Immature natural killer cell (primary cell): ENCODE results near the gene LMX1B. TPM values are rescaled to one million over a fixed set of nuclear protein-coding genes. Genes with fewer than 3 reads are reported as not detected.

Experiments used
- DNase-seq, 3 donors: peaks; one replicate each; pipeline ENCODE4 v3.0.0; 2022; ENCODE audit warnings: mixed read lengths in 1 of 3
- H3K27ac Mint-ChIP-seq, 6 donors: one replicate each; pipeline ENCODE4 v1.8.0; 2020; ENCODE audit warnings: mixed read lengths in 6 of 6, mild to moderate bottlenecking in 5 of 6, inconsistent platforms in 4 of 6, moderate library complexity in 3 of 6
- H3K27me3 Mint-ChIP-seq, 3 donors: one replicate each; pipeline ENCODE4 v1.8.0; 2020 to 2021; ENCODE audit warnings: low read depth in 3 of 3, mild to moderate bottlenecking in 3 of 3, mixed read lengths in 3 of 3, moderate library complexity in 3 of 3, inconsistent platforms in 1 of 3
- H3K36me3 Mint-ChIP-seq, 3 donors: one replicate each; pipeline ENCODE4 v1.8.0; 2020; ENCODE audit warnings: mixed read lengths in 3 of 3, inconsistent platforms in 2 of 3, mild to moderate bottlenecking in 2 of 3
- H3K4me1 Mint-ChIP-seq, 2 donors: one replicate each; pipeline ENCODE4 v1.8.0; 2020; ENCODE audit warnings: inconsistent platforms in 2 of 2, mild to moderate bottlenecking in 2 of 2, mixed read lengths in 2 of 2, moderate library complexity in 1 of 2
- H3K4me3 Mint-ChIP-seq, 5 donors: one replicate each; pipeline ENCODE4 v1.8.0; 2020; ENCODE audit warnings: mild to moderate bottlenecking in 5 of 5, mixed read lengths in 5 of 5, inconsistent platforms in 3 of 5, moderate library complexity in 3 of 5
- H3K9me3 Mint-ChIP-seq, 6 donors: one replicate each; pipeline ENCODE4 v1.8.0; 2020; ENCODE audit warnings: mild to moderate bottlenecking in 6 of 6, mixed read lengths in 6 of 6, inconsistent platforms in 4 of 6, moderate library complexity in 3 of 6
- polyA plus RNA-seq, 3 donors: library from polyadenylated mRNA; unstranded; fragments of 300-500 nt; fragmentation: Illumina TruSeq; gene quantifications; one replicate each; pipeline ENCODE4 v1.2.3, GENCODE V29; 2021

The LMX1B gene
- polyA plus RNA-seq, 3 donors from 2014 or later: not detected

DNA sequence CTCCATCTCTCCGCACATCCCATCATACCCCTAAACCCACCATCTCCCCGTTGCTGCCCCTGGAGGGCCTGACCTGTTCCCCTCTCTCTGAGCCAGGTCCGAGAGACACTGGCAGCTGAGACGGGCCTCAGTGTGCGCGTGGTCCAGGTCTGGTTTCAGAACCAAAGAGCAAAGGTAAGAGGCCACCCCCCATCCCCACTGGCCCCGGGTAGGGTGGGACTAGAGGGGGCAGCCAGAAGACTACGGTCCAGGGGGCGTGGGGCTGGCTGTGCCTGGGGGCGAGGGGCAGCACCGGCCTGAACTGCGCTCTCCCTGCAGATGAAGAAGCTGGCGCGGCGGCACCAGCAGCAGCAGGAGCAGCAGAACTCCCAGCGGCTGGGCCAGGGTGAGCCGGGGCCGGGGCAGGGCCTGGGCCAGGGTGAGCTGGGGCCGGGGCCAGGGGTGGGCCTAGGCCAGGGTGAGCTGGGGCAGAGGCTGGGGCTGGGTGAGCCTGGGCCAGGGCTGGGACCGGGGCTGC lies 79.8 kb downstream of the LMX1B start:
- Mint-ChIP-seq H3K27ac (no peak overlapping the region), H3K27me3 (peaks cover 9 to 11% (median 10%) of the 10 kb centered on the region in 3 donors), H3K9me3 (no peaks in the 10 kb centered on the region), H3K4me3 (no peak overlapping the region), H3K4me1 (peaks cover 0 to 2% of the 10 kb centered on the region in 2 donors), H3K36me3 (no peaks in the 10 kb centered on the region)
- DNase-seq: no peak

DNA sequence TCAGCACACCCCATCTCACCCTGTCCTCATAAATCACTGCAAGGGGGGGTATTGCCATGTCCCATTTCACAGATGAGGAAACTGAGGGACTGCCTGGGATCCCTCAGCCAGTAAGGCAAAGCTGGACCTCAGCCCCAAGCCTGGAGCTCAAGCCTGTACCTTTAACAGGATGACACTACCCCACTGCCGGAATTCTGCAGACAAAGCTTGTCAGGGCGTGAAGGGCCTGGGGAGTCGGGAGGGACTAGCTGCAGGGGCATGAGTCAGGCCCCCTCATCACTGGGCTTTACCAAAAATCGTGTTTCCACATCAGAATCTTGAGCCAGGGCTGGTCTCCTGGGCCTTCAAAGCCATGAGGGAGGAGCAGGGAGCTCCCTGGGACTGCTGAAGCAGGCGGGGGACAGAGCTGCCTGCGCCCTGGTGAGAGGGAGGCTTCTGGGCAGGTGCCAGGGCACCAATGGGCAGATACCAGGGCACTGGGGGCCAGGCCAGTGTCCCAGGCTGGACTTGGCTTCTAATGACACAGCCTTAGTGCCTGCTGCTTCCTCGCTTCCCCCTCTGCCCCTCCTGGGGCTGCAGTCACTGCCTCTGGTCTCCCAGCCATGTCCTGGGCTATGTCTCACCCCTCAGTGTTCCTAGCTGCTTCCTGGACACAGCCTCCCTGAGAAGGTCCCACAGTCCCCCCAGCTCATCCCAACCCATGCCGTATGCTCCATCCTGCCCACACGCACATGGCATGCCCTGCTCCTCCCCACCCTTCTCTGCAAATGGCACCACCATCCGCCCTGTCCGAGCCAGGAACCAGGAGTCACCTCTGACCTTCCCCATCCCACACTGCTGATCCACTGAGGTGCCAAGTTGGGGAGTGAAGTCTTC lies 80.7 kb downstream of the LMX1B start:
- Mint-ChIP-seq H3K4me1 (peaks cover 0 to 2% of the 10 kb centered on the region in 2 donors), H3K27me3 (peaks cover 5 to 11% (median 9%) of the 10 kb centered on the region in 3 donors), H3K36me3 (no peaks in the 10 kb centered on the region), H3K4me3 (no peak overlapping the region), H3K9me3 (no peaks in the 10 kb centered on the region), H3K27ac (no peak overlapping the region)
- no peak for DNase-seq

- H3K36me3 Mint-ChIP-seq: no peaks in the 10 kb centered on the region
- H3K27ac Mint-ChIP-seq: no peak overlapping the region
- DNase-seq: no peak
- no peak overlapping the region for H3K4me3 Mint-ChIP-seq
- no peaks in the 10 kb centered on the region for H3K9me3 Mint-ChIP-seq
- H3K4me1 Mint-ChIP-seq: peaks cover 0 to 2% of the 10 kb centered on the region in 2 donors
- H3K27me3 Mint-ChIP-seq: peaks cover 4 to 9% (median 6%) of the 10 kb centered on the region in 3 donors
Measured at GRCh38 chr9:126695186-126695585, 81.5 kb downstream of the LMX1B start.

GRCh38 chr9:126695701-126696400 lies 82.1 kb downstream of the LMX1B start:
- H3K27ac Mint-ChIP-seq: no peak overlapping the region
- peaks cover 2 to 8% (median 4%) of the 10 kb centered on the region in 3 donors for H3K27me3 Mint-ChIP-seq

GRCh38 chr9:126696401-126697145 lies 82.8 kb downstream of the LMX1B start:
- Mint-ChIP-seq H3K27me3 (peaks cover 4 to 6% (median 6%) of the 10 kb centered on the region in 3 donors), H3K4me1 (peaks cover 0 to 2% of the 10 kb centered on the region in 2 donors), H3K4me3 (no peak overlapping the region), H3K9me3 (no peaks in the 10 kb centered on the region), H3K27ac (no peak overlapping the region), H3K36me3 (no peaks in the 10 kb centered on the region)
- no peak for DNase-seq

More at GRCh38 chr9:126695701-126696400, 82.1 kb downstream of the LMX1B start:
- Mint-ChIP-seq H3K4me1 (peaks cover 0 to 2% of the 10 kb centered on the region in 2 donors), H3K4me3 (no peak overlapping the region), H3K9me3 (no peaks in the 10 kb centered on the region), H3K36me3 (no peaks in the 10 kb centered on the region)
- no peak for DNase-seq

GRCh38 chr9:126697330-126697729 lies 83.6 kb downstream of the LMX1B start:
- no peak overlapping the region for H3K4me3 Mint-ChIP-seq
- no peak for DNase-seq
- H3K4me1 Mint-ChIP-seq: peaks cover 0 to 2% of the 10 kb centered on the region in 2 donors
- peaks cover 4 to 7% (median 6%) of the 10 kb centered on the region in 3 donors for H3K27me3 Mint-ChIP-seq
- no peaks in the 10 kb centered on the region for H3K36me3 Mint-ChIP-seq
- H3K9me3 Mint-ChIP-seq: no peaks in the 10 kb centered on the region
- H3K27ac Mint-ChIP-seq: no peak overlapping the region

DNA sequence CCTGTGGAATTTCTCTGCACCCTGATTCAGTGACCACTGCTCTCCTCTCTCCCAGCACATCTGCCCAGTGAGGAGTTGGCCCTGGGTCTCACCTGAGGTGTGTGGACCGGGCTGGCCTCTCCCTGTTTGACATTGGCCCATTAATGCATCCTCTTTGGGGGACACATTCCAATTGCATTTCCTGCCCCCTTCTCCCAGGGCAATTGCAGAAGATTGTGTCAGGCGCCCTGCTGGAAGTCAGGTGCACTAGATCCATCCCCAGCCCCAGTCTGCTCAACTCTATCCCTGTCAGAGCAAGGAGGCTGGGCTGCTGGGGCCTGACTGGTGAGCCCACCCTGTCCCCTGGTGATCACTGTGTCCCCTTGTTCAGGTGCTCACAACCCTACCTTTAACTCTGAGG lies 84.5 kb downstream of the LMX1B start:
- H3K27me3 Mint-ChIP-seq: peaks cover 4 to 9% (median 8%) of the 10 kb centered on the region in 3 donors

GRCh38 chr9:126698756-126699155 lies 85.0 kb downstream of the LMX1B start:
- no peak for DNase-seq
- Mint-ChIP-seq H3K4me1 (peaks cover 0 to 2% of the 10 kb centered on the region in 2 donors), H3K9me3 (no peaks in the 10 kb centered on the region), H3K27me3 (peaks cover 5 to 8% (median 8%) of the 10 kb centered on the region in 3 donors), H3K4me3 (no peak overlapping the region), H3K36me3 (no peaks in the 10 kb centered on the region), H3K27ac (no peak overlapping the region)

More for the DNA sequence above, 84.5 kb downstream of the LMX1B start:
- Mint-ChIP-seq H3K9me3 (no peaks in the 10 kb centered on the region), H3K4me1 (peaks cover 0 to 2% of the 10 kb centered on the region in 2 donors), H3K36me3 (no peaks in the 10 kb centered on the region), H3K27ac (no peak overlapping the region), H3K4me3 (no peak overlapping the region)
- no peak for DNase-seq

GRCh38 chr9:126699401-126699881 lies 85.7 kb downstream of the LMX1B start:
- H3K36me3 Mint-ChIP-seq: no peaks in the 10 kb centered on the region
- peaks cover 0 to 2% of the 10 kb centered on the region in 2 donors for H3K4me1 Mint-ChIP-seq
- H3K9me3 Mint-ChIP-seq: no peaks in the 10 kb centered on the region
- DNase-seq: no peak
- H3K4me3 Mint-ChIP-seq: no peak overlapping the region
- H3K27me3 Mint-ChIP-seq: peaks cover 8 to 11% (median 9%) of the 10 kb centered on the region in 3 donors
- H3K27ac Mint-ChIP-seq: no peak overlapping the region

DNA sequence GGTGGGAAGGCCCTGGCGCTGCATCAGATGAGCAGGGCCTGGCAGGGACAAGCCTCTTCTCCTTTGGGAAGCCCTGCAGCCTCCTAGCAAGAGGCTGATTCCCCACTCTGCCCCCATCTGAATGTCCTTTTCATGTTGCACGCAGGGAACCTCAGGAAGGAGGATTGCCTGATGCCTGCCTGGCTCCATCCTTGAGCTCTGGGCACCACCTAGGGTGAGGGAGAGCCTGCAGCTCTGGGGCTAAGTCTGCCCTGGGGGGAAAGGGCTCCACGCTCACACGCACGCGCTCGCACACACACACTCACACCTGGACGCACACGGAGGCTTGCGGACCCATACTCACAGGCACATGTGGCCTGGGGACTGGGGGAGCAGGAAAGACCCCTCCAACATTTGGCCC lies 86.6 kb downstream of the LMX1B start:
- peaks cover 2 to 4% of the 10 kb centered on the region in 2 donors for H3K4me1 Mint-ChIP-seq
- no peak for DNase-seq
- no peaks in the 10 kb centered on the region for H3K36me3 Mint-ChIP-seq
- no peak overlapping the region for H3K27ac Mint-ChIP-seq
- H3K4me3 Mint-ChIP-seq: no peak overlapping the region
- peaks cover 11 to 14% (median 14%) of the 10 kb centered on the region in 3 donors for H3K27me3 Mint-ChIP-seq
- H3K9me3 Mint-ChIP-seq: no peaks in the 10 kb centered on the region

DNA sequence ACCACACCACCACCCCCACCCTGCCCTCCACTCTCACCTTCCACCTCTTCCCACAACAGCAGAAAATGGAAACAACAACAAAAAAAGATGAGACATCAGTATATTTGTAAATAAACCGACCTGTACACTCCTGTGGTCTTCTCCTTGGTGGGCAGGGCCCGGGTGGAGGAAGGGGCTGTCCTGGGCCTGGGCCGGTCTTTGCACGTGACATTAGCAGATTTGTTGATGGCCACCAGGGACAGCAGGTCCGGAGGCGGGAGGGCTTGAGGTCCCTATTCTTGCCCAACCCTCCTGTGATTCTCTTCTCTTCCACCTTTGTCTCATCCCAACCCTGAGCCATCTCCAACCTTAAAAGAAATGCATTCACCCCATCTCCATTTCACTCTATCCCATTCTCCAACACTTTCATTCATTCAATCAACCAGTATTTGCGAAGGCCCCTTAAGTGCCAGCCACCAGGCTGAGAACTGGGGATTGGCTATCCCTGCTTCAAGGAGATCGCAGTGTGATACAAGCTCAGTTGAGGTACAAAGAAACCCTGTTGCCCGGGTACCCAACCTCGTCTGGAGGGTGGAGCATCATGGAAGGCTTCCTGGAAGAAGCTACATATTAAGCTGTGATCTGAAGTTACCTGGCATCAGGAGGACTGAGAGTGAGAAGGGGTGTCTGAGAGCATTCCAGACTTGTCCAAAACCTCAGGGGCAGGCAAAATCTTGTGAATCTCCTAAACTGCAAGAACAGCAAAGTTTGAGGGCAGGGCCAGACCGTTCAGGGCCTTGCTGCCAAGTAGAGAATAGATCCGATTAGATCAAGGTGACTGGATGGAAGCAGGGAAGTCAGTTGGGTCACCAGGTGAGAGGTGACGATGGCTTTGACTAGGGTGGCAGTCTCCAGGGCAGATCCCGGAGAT lies 87.4 kb downstream of the LMX1B start:
- H3K27me3 Mint-ChIP-seq: peaks cover 13 to 14% (median 13%) of the 10 kb centered on the region in 3 donors
- no peak for DNase-seq
- no peaks in the 10 kb centered on the region for H3K36me3 Mint-ChIP-seq
- no peak overlapping the region for H3K27ac Mint-ChIP-seq
- H3K9me3 Mint-ChIP-seq: no peaks in the 10 kb centered on the region
- H3K4me3 Mint-ChIP-seq: no peak overlapping the region
- peaks cover 5 to 7% of the 10 kb centered on the region in 2 donors for H3K4me1 Mint-ChIP-seq

- Mint-ChIP-seq H3K4me1 (peaks cover 7 to 9% of the 10 kb centered on the region in 2 donors), H3K27me3 (peaks cover 12 to 15% (median 14%) of the 10 kb centered on the region in 3 donors), H3K4me3 (no peak overlapping the region), H3K36me3 (no peaks in the 10 kb centered on the region), H3K9me3 (no peaks in the 10 kb centered on the region), H3K27ac (no peak overlapping the region)
- no peak for DNase-seq
Measured at GRCh38 chr9:126701813-126702140, 88.0 kb downstream of the LMX1B start.
